ENCODE measurements around the gene NCOA1.
"Not testable (repeated sequence)": the region's sequence is repeated elsewhere in the genome, so short reads cannot be mapped to it uniquely, and the experiment has no call there.

Gene NCOA1

DNA sequence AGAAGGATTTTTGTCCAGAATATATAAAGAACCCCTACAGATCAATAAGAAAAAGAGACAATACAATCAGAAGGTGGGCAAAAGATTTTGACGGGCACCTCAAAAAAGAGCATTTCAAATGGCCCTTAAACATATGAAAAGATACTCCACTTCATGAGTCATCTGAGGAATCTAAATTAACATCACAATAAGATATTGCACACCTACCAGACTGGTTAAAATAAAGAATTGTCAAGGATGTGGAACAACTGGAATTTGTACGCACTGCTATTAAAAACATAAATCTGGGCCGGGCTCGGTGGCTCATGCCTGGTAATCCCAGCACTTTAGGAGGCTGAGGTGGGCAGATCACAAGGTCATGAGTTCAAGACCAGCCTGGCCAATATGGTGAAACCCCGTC lies 17.0 kb upstream of the NCOA1 start:
- FAIRE-seq (no peak), DNase-seq (ENCODE audit: insufficient read length, low spot score) (no peak)
- TF ChIP-seq, protein P1, sequence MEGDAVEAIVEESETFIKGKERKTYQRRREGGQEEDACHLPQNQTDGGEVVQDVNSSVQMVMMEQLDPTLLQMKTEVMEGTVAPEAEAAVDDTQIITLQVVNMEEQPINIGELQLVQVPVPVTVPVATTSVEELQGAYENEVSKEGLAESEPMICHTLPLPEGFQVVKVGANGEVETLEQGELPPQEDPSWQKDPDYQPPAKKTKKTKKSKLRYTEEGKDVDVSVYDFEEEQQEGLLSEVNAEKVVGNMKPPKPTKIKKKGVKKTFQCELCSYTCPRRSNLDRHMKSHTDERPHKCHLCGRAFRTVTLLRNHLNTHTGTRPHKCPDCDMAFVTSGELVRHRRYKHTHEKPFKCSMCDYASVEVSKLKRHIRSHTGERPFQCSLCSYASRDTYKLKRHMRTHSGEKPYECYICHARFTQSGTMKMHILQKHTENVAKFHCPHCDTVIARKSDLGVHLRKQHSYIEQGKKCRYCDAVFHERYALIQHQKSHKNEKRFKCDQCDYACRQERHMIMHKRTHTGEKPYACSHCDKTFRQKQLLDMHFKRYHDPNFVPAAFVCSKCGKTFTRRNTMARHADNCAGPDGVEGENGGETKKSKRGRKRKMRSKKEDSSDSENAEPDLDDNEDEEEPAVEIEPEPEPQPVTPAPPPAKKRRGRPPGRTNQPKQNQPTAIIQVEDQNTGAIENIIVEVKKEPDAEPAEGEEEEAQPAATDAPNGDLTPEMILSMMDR (IDR thresholded peaks at IDR 0.05; ENCODE audit: insufficient read depth, missing control alignments): no peak

DNA sequence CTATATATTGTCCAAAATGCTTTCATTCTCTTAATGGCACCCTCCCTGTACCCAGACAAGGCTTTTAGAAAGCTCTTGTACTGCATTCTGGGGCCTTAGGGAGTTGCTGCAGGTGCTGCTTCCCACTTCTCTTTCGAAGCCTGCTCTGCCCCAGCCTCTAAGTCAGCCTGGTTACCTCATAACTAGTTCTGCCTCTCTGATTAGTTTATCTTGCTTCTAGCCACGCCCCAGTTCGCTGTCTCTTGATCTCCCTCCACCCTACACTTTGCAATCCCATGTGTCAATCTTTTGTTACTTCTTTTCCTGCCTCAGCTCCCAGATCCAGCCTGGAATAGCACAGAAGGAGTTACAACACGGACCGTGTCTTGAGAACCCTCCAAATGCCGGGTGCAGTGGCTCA lies 13.8 kb upstream of the NCOA1 start:
- TF ChIP-seq, protein P1 (IDR thresholded peaks at IDR 0.05; ENCODE audit: insufficient read depth, missing control alignments): no peak
- DNase-seq (ENCODE audit: insufficient read length, low spot score): no peak
- FAIRE-seq: no peak

DNA sequence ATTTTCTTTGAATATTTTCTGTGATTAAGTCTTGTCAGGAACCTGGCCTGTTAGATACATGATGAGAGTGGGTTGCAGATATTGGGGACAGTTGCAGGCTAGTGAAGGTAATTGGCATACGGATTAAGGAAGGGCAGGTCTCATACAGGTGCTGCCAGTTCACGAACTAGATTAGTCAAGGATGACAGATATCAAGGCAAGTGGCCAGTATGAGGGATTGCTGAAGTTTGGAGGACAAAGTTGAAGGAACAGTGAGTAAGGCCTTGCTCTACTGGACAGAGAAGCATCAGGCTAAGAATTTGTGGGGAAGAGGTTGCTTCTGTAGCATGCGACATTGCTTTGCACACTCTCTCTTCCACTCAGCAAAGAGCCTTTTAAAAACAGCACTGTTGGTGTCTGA lies 12.8 kb upstream of the NCOA1 start:
- DNase-seq (ENCODE audit: insufficient read length, low spot score) (no peak), FAIRE-seq (no peak)
- TF ChIP-seq, protein P1 (IDR thresholded peaks at IDR 0.05; ENCODE audit: insufficient read depth, missing control alignments): no peak

DNA sequence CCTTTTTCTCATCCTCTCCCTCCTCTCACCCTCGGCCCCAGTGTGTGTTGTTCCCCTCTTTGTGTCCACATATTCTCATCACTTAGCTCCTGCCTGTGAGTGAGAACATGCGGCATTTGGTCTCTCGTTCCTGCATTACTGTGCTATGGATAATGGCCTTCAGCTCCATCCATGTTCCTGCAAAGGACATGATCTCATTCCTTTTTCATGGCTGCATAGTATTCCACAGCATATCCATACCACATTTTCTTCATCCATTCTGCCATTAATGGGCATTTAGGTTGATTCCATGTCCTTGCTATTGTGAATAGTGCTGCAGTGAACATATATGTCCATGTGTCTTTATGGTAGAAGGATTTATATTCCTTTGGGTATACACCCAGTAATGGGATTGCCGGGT lies 10.8 kb upstream of the NCOA1 start:
- TF ChIP-seq, protein P1 (IDR thresholded peaks at IDR 0.05; ENCODE audit: insufficient read depth, missing control alignments): no peak
- no peak for FAIRE-seq

DNA sequence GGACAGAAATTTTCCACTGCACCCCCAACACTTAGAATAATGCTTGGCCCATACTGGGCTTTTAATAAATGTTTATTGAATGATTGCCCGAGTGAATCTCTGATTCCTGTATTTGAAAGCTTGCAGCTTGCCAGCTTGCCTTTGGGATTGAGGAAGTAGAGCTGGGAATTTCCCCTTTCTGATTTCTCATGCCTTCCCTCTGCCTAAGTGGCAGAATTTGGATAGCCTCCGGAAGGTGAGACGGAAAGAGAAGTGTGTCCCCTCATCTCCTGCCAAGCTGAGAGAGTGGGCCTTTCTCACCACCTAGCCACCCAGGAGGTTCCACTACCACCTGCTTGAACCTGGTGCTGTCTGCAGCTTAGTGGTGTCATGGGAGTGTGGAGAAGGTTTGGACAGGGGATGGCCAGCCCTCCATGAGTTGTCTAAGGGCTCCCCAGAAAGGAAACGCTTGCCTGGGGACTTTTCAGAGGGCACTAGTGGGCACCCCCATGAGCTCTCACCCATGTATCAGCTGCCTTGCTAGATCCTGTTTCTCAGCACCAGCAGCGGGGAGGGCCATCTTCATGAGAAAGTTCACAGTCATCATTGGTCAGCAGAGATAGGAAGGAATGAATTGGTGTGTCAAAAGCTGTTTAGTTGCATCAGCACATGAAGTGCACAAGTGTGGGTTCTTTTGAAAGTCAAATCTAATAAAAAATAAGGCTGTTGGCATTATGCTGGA lies 8.6 kb upstream of the NCOA1 start:
- TF ChIP-seq, protein P1 (IDR thresholded peaks at IDR 0.05; ENCODE audit: insufficient read depth, missing control alignments): no peak
- no peak for FAIRE-seq
- no peak for DNase-seq (ENCODE audit: insufficient read length, low spot score)

More for the DNA sequence above, 10.8 kb upstream of the NCOA1 start:
- no peak for DNase-seq (ENCODE audit: insufficient read length, low spot score)

DNA sequence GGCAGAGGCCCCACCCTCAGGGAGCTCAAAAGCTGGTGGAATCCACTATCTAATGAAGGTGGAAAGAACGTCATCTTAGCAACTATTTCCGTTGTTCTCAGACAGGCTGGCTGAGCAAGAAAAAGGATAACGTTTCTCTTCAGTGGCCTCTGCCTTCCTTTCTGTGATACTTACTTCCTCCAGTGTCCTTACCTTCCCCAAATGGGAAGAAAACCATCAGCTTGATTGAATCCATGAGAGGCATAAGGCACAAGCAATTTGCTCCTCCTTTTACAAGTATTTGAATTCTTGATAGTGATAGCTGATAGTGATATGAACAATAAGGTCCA lies 8.1 kb upstream of the NCOA1 start:
- DNase-seq (ENCODE audit: insufficient read length, low spot score) (no peak), FAIRE-seq (no peak)
- TF ChIP-seq, protein P1 (IDR thresholded peaks at IDR 0.05; ENCODE audit: insufficient read depth, missing control alignments): no peak

DNA sequence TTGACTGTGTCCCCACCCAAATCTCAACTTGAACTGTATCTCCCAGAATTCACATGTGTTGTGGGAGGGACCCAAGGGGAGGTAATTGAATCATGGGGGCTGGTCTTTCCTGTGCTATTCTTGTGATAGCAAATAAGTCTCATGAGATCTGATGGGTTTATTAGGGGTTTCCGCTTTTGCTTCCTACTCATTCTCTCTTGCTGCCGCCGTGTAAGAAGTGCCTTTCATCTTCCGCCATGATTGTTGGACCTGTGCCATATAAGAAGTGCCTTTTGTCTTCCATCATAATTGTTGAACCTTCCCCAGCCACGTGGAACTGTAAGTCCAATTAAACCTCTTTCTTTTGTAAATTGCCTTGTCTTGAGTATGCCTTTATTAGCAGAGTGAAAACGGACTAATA lies 6.4 kb upstream of the NCOA1 start:
- FAIRE-seq; DNase-seq (ENCODE audit: insufficient read length, low spot score): not testable (repeated sequence)

DNA sequence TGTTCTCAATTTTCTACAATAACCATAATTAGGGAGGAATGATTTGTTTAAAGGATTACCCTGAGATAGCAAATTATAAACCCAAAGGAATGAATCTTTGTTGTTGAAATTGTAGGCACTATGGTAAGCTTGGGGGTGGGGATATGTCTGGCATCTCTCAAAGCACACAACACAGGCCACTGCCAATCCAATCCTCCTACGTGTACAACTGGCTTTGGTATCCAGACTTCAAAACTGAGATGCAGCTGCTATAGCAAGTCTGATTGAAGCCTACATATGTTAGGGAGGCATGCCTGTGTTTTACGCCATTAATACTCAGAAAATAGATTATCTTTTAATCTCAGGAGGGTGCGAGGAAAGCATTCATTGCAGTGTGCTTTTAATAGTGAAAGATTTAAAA lies 5.9 kb upstream of the NCOA1 start:
- DNase-seq (ENCODE audit: insufficient read length, low spot score) (no peak), FAIRE-seq (no peak)
- TF ChIP-seq, protein P1 (IDR thresholded peaks at IDR 0.05; ENCODE audit: insufficient read depth, missing control alignments): no peak

Data from D721Med (cell line).